ENCODE results near the gene GLI3.

GLI3 gene

GRCh38 chr7:42236976-42237810 lies at the start of gene GLI3:
Gene GLI3 (minus strand): TSS chr7:42237209. CDS start chr7:42223253, 13,956 bp downstream.
- no peak for DNase-seq (ENCODE audit: low read depth in 1 of 2, low spot score in 1 of 2)

- DNase-seq (ENCODE audit: low read depth in 1 of 2, low spot score in 1 of 2): no peak
These were observed 48.4 kb upstream of the GLI3 start for GRCh38 chr7:42285383-42285824.

GRCh38 chr7:42283553-42283952 lies 46.5 kb upstream of the GLI3 start:
- no peak for DNase-seq (ENCODE audit: low read depth in 1 of 2, low spot score in 1 of 2)

GRCh38 chr7:42278344-42278743 lies 41.3 kb upstream of the GLI3 start:
- no peak for DNase-seq (ENCODE audit: low read depth in 1 of 2, low spot score in 1 of 2)

GRCh38 chr7:42274053-42274452 lies 37.0 kb upstream of the GLI3 start:
- no peak for DNase-seq (ENCODE audit: low read depth in 1 of 2, low spot score in 1 of 2)

GRCh38 chr7:42272793-42273665 lies 36.0 kb upstream of the GLI3 start:
- no peak for DNase-seq (ENCODE audit: low read depth in 1 of 2, low spot score in 1 of 2)

- no peak for DNase-seq (ENCODE audit: low read depth in 1 of 2, low spot score in 1 of 2)
These were observed 32.2 kb upstream of the GLI3 start for GRCh38 chr7:42269161-42269560.

GRCh38 chr7:42264702-42265101 lies 27.7 kb upstream of the GLI3 start:
- no peak for DNase-seq (ENCODE audit: low read depth in 1 of 2, low spot score in 1 of 2)

GRCh38 chr7:42263971-42264370 lies 27.0 kb upstream of the GLI3 start:
- DNase-seq (ENCODE audit: low read depth in 1 of 2, low spot score in 1 of 2): no peak

- no peak for DNase-seq (ENCODE audit: low read depth in 1 of 2, low spot score in 1 of 2)
These were observed 26.0 kb upstream of the GLI3 start for GRCh38 chr7:42262964-42263363.

GRCh38 chr7:42254217-42254616 lies 17.2 kb upstream of the GLI3 start:
- no peak for DNase-seq (ENCODE audit: low read depth in 1 of 2, low spot score in 1 of 2)

GRCh38 chr7:42253316-42253715 lies 16.3 kb upstream of the GLI3 start:
- no peak for DNase-seq (ENCODE audit: low read depth in 1 of 2, low spot score in 1 of 2)

GRCh38 chr7:42250411-42250810 lies 13.4 kb upstream of the GLI3 start:
- no peak for DNase-seq (ENCODE audit: low read depth in 1 of 2, low spot score in 1 of 2)

- DNase-seq (ENCODE audit: low read depth in 1 of 2, low spot score in 1 of 2): no peak
These were observed 11.6 kb upstream of the GLI3 start for GRCh38 chr7:42248579-42248978.

GRCh38 chr7:42247301-42247700 lies 10.3 kb upstream of the GLI3 start:
- no peak for DNase-seq (ENCODE audit: low read depth in 1 of 2, low spot score in 1 of 2)

GRCh38 chr7:42244828-42245227 lies 7.8 kb upstream of the GLI3 start:
- no peak for DNase-seq (ENCODE audit: low read depth in 1 of 2, low spot score in 1 of 2)

GRCh38 chr7:42242381-42242780 lies 5.4 kb upstream of the GLI3 start:
- DNase-seq (ENCODE audit: low read depth in 1 of 2, low spot score in 1 of 2): no peak

GRCh38 chr7:42241424-42241823 lies 4.4 kb upstream of the GLI3 start:
- DNase-seq (ENCODE audit: low read depth in 1 of 2, low spot score in 1 of 2): no peak

GRCh38 chr7:42240416-42240815 lies 3.4 kb upstream of the GLI3 start:
- DNase-seq (ENCODE audit: low read depth in 1 of 2, low spot score in 1 of 2): no peak

GRCh38 chr7:42238709-42239366 lies 1.8 kb upstream of the GLI3 start:
- DNase-seq (ENCODE audit: low read depth in 1 of 2, low spot score in 1 of 2): no peak

GRCh38 chr7:42237811-42238541 lies 967 bp upstream of the GLI3 start:
- no peak for DNase-seq (ENCODE audit: low read depth in 1 of 2, low spot score in 1 of 2)
